Measurements from ENCODE around the gene SRGAP1.
"Not testable (repeated sequence)": the region's sequence is repeated elsewhere in the genome, so short reads cannot be mapped to it uniquely, and the experiment has no call there.

The SRGAP1 gene

DNA sequence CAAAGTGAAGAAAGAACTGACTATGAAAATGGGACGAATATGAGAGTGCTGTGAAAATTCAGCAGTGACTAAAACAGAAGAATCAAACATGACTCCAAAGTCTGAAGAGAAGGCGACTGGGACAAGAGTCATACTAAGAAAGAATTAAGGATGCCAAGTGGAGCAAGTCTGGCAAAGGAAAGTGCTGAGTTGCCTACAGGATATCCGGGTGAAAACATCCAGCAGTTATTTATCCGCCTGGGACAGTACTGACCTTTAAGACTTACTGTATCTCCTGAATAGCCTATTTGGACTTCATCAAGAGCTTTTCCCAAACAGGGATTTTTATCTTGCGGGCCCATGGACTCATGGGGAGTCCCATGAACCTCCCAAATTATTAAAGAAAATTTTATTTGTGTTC lies 336.5 kb downstream of the SRGAP1 start:
- no peak for DNase-seq

DNA sequence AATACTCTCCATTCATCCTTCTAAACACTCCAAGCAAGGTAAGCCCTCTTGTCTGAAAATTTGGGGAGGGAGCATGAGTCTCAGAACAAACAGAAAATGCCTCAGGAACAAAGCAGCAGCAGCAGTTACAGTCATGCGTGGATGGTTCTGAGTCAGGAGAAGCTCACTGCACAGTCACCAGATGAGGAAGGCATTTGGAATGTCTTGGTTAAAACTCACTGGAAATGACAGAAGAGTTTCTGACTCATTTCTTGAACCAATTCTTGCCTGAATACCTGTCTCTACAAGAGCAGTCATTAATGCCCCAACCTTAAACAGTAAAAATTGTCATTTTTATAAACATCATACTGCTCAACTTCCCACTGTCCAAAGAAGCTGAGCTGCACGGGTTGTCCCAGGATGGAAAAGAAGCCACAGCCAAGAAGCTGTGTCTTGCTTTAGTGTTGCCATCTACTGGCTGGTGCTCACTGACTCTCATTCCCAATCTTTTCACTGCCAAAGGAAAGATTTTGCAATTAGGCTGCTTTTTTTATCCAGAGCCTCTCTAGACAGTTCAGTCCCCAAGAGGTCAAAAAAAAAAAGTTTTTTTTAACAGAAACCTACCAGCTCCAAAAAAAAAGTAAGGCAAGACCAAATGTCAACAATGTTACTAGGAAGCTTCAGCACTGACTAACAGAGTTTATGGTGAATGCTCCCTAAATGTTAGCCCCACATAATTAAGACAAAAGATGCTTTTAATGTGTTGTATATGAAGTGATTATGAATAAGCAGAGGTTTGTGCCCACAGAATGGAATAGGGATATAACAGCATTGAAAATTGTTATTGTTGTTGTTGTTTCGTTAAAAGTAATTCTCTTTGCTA lies 337.2 kb downstream of the SRGAP1 start:
- peak; percentile 19 for DNase-seq

DNA sequence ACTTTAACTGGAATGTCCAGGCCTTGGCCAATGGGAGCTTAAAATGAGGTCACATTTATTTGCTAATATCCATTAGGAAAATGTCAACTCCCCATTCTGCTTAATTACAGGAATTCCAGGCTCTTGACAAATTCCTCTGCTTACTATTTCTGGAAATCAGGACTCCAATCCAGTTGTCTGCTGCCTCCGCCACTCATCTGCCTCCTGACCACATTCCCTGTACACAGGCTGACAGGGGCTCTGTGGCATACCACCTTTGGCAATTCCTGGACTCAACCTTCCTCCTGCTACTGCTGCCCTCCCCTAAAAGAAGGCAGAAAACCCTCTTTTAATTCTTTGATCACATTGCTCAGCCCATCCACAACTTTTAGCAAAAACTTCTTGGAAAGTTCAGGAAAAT lies 339.7 kb downstream of the SRGAP1 start:
- DNase-seq: no peak

DNA sequence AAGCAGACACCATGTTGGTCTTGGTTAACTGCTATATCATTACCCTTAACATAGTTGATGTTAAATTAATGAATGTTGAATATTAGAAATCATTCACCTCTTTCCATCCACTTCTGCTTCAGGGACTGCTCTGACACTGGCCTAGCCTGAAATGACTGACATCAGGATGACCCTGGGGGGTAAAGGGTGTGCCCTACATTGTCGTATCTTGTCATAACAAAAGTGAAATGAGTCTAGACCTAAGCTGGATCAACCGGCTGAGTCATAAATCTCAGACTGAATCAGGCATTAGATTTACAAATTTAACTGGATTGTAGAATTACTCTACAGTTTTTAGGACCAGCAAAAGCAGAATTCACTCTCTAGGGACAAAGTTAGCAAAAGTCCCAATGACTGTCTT lies 342.3 kb downstream of the SRGAP1 start:
- DNase-seq: no peak

DNA sequence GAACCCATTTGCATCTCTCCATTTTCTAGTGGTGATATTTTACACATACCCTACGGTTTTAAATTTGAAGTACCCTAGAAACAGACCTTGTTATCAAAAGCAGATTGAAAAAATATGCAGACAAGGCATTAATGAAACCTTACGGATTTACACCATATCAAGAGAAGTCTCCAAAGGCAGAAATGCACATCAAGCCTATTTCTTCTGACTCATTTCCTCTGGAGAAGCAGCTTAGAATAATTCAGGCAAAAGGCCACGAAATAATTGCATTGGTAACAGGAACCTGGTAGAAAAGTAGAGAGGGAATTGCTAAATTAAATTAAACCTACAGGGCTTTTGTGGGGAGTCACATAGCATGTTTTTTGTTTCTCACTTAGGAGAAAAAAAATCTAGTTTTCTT lies 342.9 kb downstream of the SRGAP1 start:
- no peak for DNase-seq

DNA sequence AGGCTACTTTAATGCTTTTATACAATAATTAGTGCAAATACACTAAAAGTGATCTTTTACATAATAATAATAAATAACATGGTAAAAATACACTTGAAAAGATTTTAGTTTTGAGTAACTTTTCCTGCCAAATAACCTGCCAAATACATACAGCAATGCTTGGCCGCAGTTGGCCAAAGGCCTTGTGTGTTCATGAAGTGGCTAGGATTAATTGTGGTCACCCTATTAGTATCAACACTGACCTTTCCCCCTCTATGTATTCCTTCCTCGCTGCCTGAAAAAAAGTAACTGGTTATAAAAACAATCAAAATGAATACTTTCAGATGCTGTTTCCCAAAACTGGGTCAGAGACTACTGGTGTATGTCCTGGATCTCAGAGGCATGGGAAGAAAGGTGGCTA lies 343.3 kb downstream of the SRGAP1 start:
- no peak for DNase-seq

DNA sequence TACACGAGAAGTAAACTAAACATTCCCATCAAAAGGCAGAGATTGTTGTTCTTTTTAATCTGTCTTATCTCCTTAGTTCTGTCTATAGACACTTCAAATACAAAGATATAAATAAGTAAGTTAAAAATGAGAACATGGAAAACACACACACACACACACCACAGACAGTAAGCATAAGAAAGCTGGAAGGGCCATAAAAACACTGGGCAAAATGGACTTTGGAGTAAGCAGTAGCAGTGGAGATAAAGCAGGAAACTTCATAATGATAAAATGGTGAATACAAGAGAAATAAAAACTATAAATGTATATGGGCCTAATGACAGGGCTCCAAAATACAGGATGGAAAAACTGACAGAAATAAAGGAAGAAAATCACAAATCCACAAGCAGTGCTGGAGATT lies 345.0 kb downstream of the SRGAP1 start:
- DNase-seq: no peak

DNA sequence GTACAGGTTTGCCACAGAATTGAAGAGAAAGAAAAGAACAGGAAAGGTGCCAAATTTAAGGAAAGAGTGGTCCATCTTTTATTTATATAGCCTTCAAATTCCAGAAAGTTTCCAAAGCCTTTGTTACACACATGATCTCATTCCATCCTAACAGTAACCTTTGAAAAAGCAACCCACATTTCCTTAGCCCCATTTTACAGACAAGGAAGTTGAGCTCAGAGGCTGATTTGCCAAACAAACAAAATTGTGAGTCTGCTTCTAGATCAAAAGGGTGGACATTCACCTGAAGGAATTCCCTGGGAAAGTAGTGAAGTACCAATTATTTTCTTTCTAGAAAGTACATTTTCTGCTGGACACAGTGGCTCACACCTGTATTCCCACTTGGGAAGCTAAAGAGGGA lies 345.6 kb downstream of the SRGAP1 start:
- DNase-seq: no peak

DNA sequence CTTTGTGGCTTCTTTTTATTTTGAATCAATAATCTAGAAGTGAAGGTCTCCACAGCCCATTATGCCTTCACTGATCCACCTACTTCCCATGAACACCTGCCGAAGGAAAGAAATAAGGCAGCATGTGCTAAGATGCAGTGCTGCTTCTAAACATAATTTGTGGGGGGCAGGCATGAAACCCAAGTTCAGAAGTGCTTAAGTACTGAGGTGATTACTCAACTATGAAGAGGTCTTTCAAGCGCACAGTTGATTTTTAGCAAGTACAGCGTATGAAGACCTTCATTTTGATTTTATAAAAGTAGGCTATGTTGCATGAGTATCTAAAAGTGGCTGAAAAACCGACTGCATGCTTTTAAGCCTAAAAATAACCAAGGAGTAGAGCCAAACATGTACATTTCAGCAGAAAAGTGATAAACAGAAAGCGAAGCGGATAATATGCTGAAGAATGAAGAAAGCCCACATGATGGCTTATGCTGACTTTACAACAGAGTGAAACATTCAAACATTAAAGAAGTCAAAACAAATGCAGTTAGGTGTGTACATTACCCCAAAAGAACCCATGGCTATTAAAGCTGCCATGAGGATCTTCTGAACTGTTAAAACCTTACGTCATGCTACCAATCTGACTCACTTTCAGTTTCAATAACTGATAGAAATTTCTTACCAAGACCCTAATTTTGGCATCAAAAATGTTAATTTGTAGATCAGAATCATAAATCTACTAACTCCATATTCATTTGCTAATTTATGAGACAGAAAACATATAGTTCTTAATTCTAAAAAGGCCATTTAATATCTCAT lies 348.3 kb downstream of the SRGAP1 start:
- no peak for DNase-seq

DNA sequence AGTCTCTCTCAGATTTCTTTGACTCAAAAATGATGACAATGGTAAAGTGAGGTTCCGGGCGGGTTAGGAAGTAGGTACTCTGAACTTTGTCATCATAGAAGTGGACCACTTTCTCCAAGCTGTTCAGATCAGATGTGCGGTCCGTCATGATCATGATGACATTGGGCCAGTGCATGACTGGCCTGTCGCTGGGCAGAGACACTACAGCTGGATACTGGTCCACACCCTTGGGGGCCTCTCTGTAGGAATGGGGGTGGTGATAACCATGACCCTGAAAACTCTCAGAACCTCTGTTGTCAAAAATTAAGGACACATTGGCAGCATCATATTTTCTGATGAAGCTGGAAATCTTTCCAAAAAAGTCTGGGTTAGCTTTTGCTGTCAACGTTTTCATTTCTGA lies 349.4 kb downstream of the SRGAP1 start:
- DNase-seq: no peak

DNA sequence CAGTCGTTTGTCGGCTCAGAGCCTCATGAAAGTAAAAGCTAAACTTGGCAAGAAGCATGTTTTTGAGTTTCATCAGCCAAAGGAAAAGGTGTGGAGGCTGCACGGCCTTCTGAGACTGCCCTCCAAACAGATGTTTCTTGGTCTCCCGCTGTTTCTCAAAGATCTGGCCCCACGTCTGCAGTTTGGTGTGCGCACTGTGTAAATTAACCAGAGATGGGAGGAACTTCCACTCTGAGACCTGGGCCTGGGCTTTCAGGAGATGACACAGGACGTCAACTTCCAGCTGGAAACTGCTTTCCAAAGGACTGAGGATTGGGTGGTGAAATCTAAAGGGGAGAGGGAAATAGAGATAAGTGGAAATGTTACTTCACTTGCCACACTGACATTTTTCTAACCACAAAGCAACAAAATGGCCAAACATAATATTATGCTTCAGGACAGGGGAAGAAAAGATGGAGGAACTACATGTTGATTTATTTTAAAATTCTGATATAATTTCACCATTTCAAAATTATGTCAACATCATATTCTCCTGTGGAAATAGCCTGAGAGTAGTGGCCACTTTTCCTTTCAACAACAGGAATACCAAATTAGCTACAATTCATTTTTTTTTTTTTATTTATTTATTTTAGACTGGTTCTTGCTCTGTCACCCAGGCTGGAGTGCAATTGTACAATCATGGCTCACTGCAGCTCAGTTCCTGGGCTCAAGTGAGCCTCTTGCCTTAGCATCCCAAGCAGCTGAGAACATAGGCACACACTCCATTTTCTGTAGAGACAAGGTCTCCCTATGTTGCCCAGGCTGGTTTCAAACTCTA lies 350.0 kb downstream of the SRGAP1 start:
- no peak for DNase-seq

DNA sequence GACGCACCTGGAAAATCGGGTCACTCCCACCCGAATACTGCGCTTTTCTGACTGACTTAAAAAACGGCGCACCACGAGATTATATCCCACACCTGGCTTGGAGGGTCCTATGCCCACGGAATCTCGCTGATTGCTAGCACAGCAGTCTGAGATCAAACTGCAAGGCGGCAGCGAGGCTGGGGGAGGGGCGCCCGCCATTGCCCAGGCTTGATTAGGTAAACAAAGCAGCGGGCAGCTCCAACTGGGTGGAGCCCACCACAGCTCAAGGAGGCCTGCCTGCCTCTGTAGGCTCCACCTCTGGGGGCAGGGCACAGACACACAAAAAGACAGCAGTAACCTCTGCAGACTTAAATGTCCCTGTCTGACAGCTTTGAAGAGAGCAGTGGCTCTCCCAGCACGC lies 351.3 kb downstream of the SRGAP1 start:
- not testable (repeated sequence) for DNase-seq

DNA sequence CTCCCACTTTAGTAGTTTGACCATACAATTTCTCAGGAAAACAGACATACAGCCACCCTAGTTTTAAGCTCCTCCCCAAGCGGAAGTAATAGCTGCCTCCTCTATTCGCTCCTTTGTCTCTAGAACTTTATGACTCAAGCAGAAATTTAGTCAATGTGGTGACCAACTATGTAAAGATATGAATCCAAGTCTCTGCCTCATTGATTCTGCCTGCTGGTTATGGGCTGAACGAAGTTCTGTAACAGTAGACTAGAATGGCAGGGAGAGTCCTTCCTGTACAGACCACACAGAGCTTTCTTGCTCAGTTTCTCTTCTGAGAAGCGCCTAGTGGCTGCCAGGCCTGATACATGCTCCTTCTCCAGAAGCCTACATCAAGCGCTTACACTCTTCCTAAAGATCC lies 358.5 kb downstream of the SRGAP1 start:
- DNase-seq: no peak

DNA sequence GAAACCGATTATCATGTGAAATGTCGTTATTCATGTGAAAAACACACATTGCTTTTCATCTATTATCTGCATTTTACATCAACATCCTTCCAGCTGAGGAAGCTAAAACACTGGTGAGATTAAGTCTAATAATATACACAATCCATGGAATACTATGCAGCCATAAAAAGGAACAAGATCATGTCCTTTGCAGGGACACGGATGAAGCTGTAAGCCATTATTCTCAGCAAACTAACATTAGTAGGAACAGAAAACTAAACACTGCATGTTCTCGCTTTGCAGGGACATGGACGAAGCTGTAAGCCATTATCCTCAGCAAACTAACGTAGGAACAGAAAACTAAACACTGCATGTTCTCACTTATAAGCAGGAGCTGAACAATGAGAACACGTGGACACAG lies 359.3 kb downstream of the SRGAP1 start:
- DNase-seq: no peak

DNA sequence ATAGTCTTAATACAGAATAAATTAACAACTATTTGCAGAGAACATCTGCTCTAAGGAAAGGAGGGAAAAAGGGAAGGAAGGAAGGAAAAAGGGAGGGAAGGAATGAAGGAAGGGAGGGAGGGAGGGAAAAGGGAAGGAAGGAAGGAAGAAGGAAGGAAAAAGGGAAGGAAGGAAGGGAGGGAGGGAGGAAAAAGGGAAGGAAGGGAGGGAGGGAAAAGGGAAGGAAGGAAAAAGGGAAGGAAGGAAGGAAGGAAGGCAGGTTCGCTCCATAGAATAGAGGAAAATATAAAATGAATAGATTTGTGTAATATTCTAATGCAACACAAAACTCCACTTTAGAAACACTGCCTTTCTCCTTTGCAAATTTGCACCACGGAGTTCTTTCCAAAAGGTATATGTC lies 361.0 kb downstream of the SRGAP1 start:
- no peak for DNase-seq

DNA sequence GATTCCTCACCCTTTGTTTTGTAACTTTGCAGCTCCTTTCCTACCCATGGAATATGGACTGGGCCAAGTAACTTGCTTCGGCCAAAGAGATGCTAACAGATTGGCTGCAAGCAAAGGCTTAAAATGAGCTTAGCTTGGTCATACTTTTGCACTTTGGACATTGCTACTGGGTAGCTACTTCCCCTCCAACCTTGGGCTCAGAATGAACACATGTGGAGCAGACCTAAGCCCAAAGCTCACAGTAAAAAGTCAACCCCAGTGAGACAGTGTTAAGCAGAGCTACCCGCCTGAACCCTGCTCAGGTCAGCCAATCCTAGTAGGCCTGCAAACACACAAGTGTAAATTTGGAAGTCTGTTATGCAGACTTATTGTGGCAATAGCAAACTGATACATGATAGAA lies 363.0 kb downstream of the SRGAP1 start:
- no peak for DNase-seq
